WTC11 (cell line): ENCODE results near the gene PITPNM2. TPM values are rescaled to one million over a fixed set of nuclear protein-coding genes. Genes with fewer than 3 reads are reported as not detected.

Source experiments
- ATAC-seq: fragments of 200-7000 bp; cut with Tn5 transposase; 2 replicates; pipeline ENCODE4 v1.10.0; 2021; ENCODE audit warnings: mild to moderate bottlenecking, moderate library complexity
- CTCF ChIA-PET: fragments of 300-600 bp; sonication (Branson Sonifier 250); formaldehyde crosslinking; loops from one replicate; lab custom pipeline; 2021; ENCODE audit warnings: antibody characterized with exemption; lab: Charles Lee
- POLR2A ChIA-PET: fragments of 350-600 bp; sonication (Branson Sonifier 250); formaldehyde crosslinking; loops from one replicate; lab custom pipeline; 2021; ENCODE audit warnings: antibody characterized with exemption; lab: Charles Lee
- DNase-seq: peaks from one replicate; pipeline ENCODE4 v3.0.0; 2021; ENCODE audit warnings: low spot score
- H3K27ac Mint-ChIP-seq: 2 replicates; pipeline ENCODE4 v1.8.0; 2021; ENCODE audit warnings: mixed read lengths
- H3K27me3 Mint-ChIP-seq: 2 replicates; pipeline ENCODE4 v1.8.0; 2021; ENCODE audit warnings: low read depth, mild to moderate bottlenecking, moderate library complexity, mixed read lengths
- H3K36me3 Mint-ChIP-seq: 2 replicates; pipeline ENCODE4 v1.8.0; 2021; ENCODE audit warnings: mixed read lengths
- H3K4me1 Mint-ChIP-seq: 2 replicates; pipeline ENCODE4 v1.8.0; 2022; ENCODE audit warnings: mixed read lengths
- H3K4me3 Mint-ChIP-seq: 2 replicates; pipeline ENCODE4 v1.8.0; 2021; ENCODE audit warnings: mild to moderate bottlenecking, moderate library complexity, mixed read lengths
- H3K9me3 Mint-ChIP-seq: 2 replicates; pipeline ENCODE4 v1.8.0; 2021; ENCODE audit warnings: mixed read lengths
- AFF4 ChIP-seq: sonication (generic); formaldehyde crosslinking; IDR thresholded peaks from 2 replicates; pipeline ENCODE4 v1.8.1; 2023; ENCODE audit warnings: mild to moderate bottlenecking, missing genetic modification reagents, borderline replicate concordance
- CREB1 ChIP-seq: sonication (generic); formaldehyde crosslinking; IDR thresholded peaks from 2 replicates; pipeline ENCODE4 v1.8.0; 2023; ENCODE audit warnings: mild to moderate bottlenecking, missing genetic modification reagents
- ESRRA ChIP-seq: sonication (generic); formaldehyde crosslinking; IDR thresholded peaks from 2 replicates; pipeline ENCODE4 v1.8.1; 2022; ENCODE audit warnings: mild to moderate bottlenecking, missing genetic modification reagents, borderline replicate concordance
- FOXP4 ChIP-seq: sonication (generic); formaldehyde crosslinking; IDR thresholded peaks from 2 replicates; pipeline ENCODE4 v1.8.0; 2022; ENCODE audit warnings: mild to moderate bottlenecking, missing genetic modification reagents
- GRHL2 ChIP-seq: fragments of 250-450 bp; sonication (Bioruptor Pico); IDR thresholded peaks from 2 replicates; pipeline ENCODE4 v1.8.0; 2022; ENCODE audit warnings: mild to moderate bottlenecking, moderate library complexity; ENCODE audit not compliant: insufficient replicate concordance, severe bottlenecking
- HMGXB4 ChIP-seq: sonication (generic); formaldehyde crosslinking; IDR thresholded peaks from 2 replicates; pipeline ENCODE4 v1.8.1; 2023; ENCODE audit warnings: mild to moderate bottlenecking, moderate library complexity, missing genetic modification reagents
- JAZF1 ChIP-seq: fragments of 250-450 bp; sonication (Bioruptor Pico); IDR thresholded peaks from 2 replicates; pipeline ENCODE4 v1.9.0; 2021; ENCODE audit warnings: moderate library complexity, mild to moderate bottlenecking, inconsistent platforms
- NFATC4 ChIP-seq: fragments of 250-450 bp; sonication (Bioruptor Pico); IDR thresholded peaks from 2 replicates; pipeline ENCODE4 v1.9.0; 2021; ENCODE audit warnings: mild to moderate bottlenecking
- NR1H2 ChIP-seq: sonication (generic); formaldehyde crosslinking; IDR thresholded peaks from 2 replicates; pipeline ENCODE4 v1.9.0; 2021; ENCODE audit warnings: mild to moderate bottlenecking, moderate library complexity, missing genetic modification reagents
- SMAD3 ChIP-seq: sonication (generic); formaldehyde crosslinking; IDR thresholded peaks from 2 replicates; pipeline ENCODE4 v1.8.0; 2022; ENCODE audit warnings: missing genetic modification reagents, mild to moderate bottlenecking, borderline replicate concordance
- ZBTB21 ChIP-seq: sonication (generic); formaldehyde crosslinking; IDR thresholded peaks from 2 replicates; pipeline ENCODE4 v1.8.1; 2023; ENCODE audit warnings: mild to moderate bottlenecking, missing genetic modification reagents, borderline replicate concordance
- ZNF138 ChIP-seq: sonication (generic); formaldehyde crosslinking; conservative IDR thresholded peaks from 2 replicates; pipeline ENCODE4 v1.8.1; 2022; ENCODE audit warnings: mild to moderate bottlenecking, moderate library complexity, missing genetic modification reagents
- ZNF416 ChIP-seq: fragments of 250-450 bp; sonication (Bioruptor Pico); IDR thresholded peaks from 2 replicates; pipeline ENCODE4 v1.9.0; 2021; ENCODE audit warnings: mild to moderate bottlenecking, inconsistent platforms
- ZNF423 ChIP-seq: fragments of 250-450 bp; sonication (Bioruptor Pico); IDR thresholded peaks from 2 replicates; pipeline ENCODE4 v2.1.2; 2022; ENCODE audit warnings: mild to moderate bottlenecking, moderate library complexity
- ZNF512 ChIP-seq: sonication (generic); formaldehyde crosslinking; IDR thresholded peaks from 2 replicates; pipeline ENCODE4 v1.8.1; 2022; ENCODE audit warnings: missing genetic modification reagents, borderline replicate concordance
- ZNF671 ChIP-seq: fragments of 250-450 bp; sonication (Bioruptor Pico); IDR thresholded peaks from 2 replicates; pipeline ENCODE4 v1.8.0; 2021; ENCODE audit warnings: mild to moderate bottlenecking
- ZSCAN18 ChIP-seq: fragments of 250-450 bp; sonication (Bioruptor Pico); IDR thresholded peaks from 2 replicates; pipeline ENCODE4 v2.1.2; 2022; ENCODE audit warnings: mild to moderate bottlenecking, moderate library complexity
- total RNA-seq: library from RNA; stranded (reverse); gene quantifications from 3 replicates; pipeline ENCODE4 v1.2.3, GENCODE V29; 2021
- TF ChIP-seq, protein P1 (sequence below): sonication (generic); formaldehyde crosslinking; IDR thresholded peaks from 2 replicates; pipeline ENCODE4 v1.8.1; 2023; ENCODE audit warnings: mild to moderate bottlenecking, missing genetic modification reagents, moderate library complexity
- TF ChIP-seq, protein P2 (sequence below): sonication (generic); formaldehyde crosslinking; IDR thresholded peaks from 2 replicates; pipeline ENCODE4 v1.8.1; 2022; ENCODE audit warnings: low read depth, mild to moderate bottlenecking, moderate library complexity, missing genetic modification reagents, borderline replicate concordance

PITPNM2 gene
- total RNA-seq, 1 experiment from 2014 or later: 8.2 TPM

DNA sequence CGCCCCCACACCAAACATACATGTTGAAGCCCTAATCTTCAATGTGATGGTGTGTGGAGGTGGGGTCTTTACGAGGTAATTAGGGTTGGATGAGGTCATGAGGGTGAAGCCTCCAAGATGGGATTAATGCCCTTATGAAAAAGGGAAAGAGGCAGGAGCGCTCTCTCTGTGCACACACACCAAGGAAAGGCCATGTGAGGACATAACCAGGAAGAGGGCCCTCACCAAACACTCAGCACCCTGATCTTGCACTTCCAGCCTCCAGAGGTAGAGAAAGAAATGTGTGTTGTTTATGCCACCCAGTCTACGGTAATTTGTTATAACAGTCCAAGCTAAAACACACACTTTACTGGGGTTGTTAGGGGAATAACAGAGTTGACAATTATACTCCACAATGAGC is 14.6 kb upstream of the PITPNM2 start:
- DNase-seq (no peak), ATAC-seq (no peak)
- no peaks in the 10 kb centered on the region for H3K27me3 Mint-ChIP-seq
- peaks cover 25% of the 10 kb centered on the region for H3K36me3 Mint-ChIP-seq
- no peaks in the 10 kb centered on the region for H3K9me3 Mint-ChIP-seq
- TF ChIP-seq FOXP4: no peak
- no peak for TF ChIP-seq ZBTB21 (CRISPR knock-in tag)
- TF ChIP-seq, protein P1, sequence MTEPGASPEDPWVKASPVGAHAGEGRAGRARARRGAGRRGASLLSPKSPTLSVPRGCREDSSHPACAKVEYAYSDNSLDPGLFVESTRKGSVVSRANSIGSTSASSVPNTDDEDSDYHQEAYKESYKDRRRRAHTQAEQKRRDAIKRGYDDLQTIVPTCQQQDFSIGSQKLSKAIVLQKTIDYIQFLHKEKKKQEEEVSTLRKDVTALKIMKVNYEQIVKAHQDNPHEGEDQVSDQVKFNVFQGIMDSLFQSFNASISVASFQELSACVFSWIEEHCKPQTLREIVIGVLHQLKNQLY (CRISPR knock-in tag): no peak
- TF ChIP-seq CREB1 (CRISPR knock-in tag): no peak
- no peak for TF ChIP-seq ZNF512 (CRISPR knock-in tag)
- TF ChIP-seq NR1H2 (CRISPR knock-in tag): no peak
- no peak for TF ChIP-seq ZNF416
- TF ChIP-seq ZNF138: no peak
- TF ChIP-seq, protein P2, sequence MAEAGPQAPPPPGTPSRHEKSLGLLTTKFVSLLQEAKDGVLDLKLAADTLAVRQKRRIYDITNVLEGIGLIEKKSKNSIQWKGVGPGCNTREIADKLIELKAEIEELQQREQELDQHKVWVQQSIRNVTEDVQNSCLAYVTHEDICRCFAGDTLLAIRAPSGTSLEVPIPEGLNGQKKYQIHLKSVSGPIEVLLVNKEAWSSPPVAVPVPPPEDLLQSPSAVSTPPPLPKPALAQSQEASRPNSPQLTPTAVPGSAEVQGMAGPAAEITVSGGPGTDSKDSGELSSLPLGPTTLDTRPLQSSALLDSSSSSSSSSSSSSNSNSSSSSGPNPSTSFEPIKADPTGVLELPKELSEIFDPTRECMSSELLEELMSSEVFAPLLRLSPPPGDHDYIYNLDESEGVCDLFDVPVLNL (CRISPR knock-in tag): no peak
- no peak for TF ChIP-seq GRHL2
- TF ChIP-seq ZSCAN18 (CRISPR knock-in tag): no peak
- TF ChIP-seq NFATC4: no peak
- TF ChIP-seq ZNF423 (CRISPR knock-in tag): no peak
- no peak for TF ChIP-seq ZNF671 (CRISPR knock-in tag)
- no peak for TF ChIP-seq JAZF1
- no peak for TF ChIP-seq AFF4 (CRISPR knock-in tag)
- TF ChIP-seq SMAD3 (CRISPR knock-in tag): no peak
- no peak for TF ChIP-seq ESRRA (CRISPR knock-in tag)
- TF ChIP-seq HMGXB4 (CRISPR knock-in tag): no peak
- ChIA-PET CTCF (interaction anchor here (0.6 kb wide), 1 partner anchor 501 kb away, joined by 3 read pairs; no protein-coding TSS in a partner anchor), POLR2A (interaction anchor here (0.7 kb wide), 1 partner anchor 53 kb away, joined by 9 read pairs; no protein-coding TSS in a partner anchor)
- H3K27ac Mint-ChIP-seq: no peak overlapping the region
- H3K4me3 Mint-ChIP-seq: no peak overlapping the region
- peaks cover 10% of the 10 kb centered on the region for H3K4me1 Mint-ChIP-seq
